ENCODE data around the gene LHFPL3.

DNA sequence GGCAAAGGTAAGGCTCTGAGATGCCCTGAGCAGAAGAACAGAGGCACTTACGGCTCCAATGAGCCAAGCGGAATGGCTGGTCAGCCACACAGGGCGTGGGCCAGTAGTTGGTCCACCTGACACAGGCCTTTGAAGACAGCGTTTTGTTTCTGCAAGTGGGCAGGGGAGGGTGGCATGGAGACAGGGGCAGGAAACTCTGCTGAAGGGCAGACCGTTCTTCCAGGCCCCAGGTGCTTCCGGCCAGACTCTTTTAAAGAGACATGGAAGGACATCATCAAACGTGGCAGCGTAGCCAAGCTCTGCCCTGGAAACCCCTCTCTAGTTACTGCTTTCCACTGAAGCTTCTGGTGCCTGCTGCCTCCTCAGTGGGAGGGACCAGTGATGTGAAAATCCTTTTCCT is 608.1 kb downstream of the LHFPL3 start:
- no peak for TF ChIP-seq SMC3 (conservative IDR thresholded peaks at IDR 0.05; ENCODE audit: poor library complexity)
- TF ChIP-seq, protein P1, sequence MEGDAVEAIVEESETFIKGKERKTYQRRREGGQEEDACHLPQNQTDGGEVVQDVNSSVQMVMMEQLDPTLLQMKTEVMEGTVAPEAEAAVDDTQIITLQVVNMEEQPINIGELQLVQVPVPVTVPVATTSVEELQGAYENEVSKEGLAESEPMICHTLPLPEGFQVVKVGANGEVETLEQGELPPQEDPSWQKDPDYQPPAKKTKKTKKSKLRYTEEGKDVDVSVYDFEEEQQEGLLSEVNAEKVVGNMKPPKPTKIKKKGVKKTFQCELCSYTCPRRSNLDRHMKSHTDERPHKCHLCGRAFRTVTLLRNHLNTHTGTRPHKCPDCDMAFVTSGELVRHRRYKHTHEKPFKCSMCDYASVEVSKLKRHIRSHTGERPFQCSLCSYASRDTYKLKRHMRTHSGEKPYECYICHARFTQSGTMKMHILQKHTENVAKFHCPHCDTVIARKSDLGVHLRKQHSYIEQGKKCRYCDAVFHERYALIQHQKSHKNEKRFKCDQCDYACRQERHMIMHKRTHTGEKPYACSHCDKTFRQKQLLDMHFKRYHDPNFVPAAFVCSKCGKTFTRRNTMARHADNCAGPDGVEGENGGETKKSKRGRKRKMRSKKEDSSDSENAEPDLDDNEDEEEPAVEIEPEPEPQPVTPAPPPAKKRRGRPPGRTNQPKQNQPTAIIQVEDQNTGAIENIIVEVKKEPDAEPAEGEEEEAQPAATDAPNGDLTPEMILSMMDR (IDR thresholded peaks at IDR 0.05; ENCODE audit: poor library complexity, severe bottlenecking), result no peak
- no peak for TF ChIP-seq POLR2AphosphoS5 (IDR thresholded peaks at IDR 0.05)
- no peak for TF ChIP-seq EZH2 (IDR thresholded peaks at IDR 0.05; ENCODE audit: borderline replicate concordance, insufficient read depth, low read length, poor library complexity, severe bottlenecking)
- TF ChIP-seq TAF1 (IDR thresholded peaks at IDR 0.05; ENCODE audit: low read depth), result no peak
- TF ChIP-seq REST (IDR thresholded peaks at IDR 0.05; ENCODE audit: borderline replicate concordance), result no peak
